Rectal smooth muscle tissue (tissue), 1 donor: ENCODE data around the gene AFF1.
A peak's percentile ranks its signal among the peaks of the same experiment; 100 is the strongest.
"Not testable (repeated sequence)": the region's sequence is repeated elsewhere in the genome, so short reads cannot be mapped to it uniquely, and the experiment has no call there.

Experiments
- H3K27ac ChIP-seq: one replicate; pipeline ENCODE4 v1.7.0; 2013; ENCODE audit warnings: low read depth, low read length, inconsistent platforms
- H3K27me3 ChIP-seq: one replicate; pipeline ENCODE4 v1.7.0; 2013; ENCODE audit warnings: low read length; ENCODE audit not compliant: control insufficient read depth, insufficient read depth
- H3K36me3 ChIP-seq: one replicate; pipeline ENCODE4 v1.7.0; 2013; ENCODE audit warnings: low read length; ENCODE audit not compliant: control insufficient read depth, insufficient read depth
- H3K4me1 ChIP-seq: one replicate; pipeline ENCODE4 v1.7.0; 2013; ENCODE audit warnings: low read length; ENCODE audit not compliant: control insufficient read depth, insufficient read depth
- H3K4me3 ChIP-seq: one replicate; pipeline ENCODE4 v1.7.0; 2013; ENCODE audit warnings: low read length
- H3K9ac ChIP-seq: one replicate; pipeline ENCODE4 v1.7.0; 2013; ENCODE audit warnings: low read length

The AFF1 gene

GRCh38 chr4:87032884-87033533 is 98.2 kb downstream of the AFF1 start:
- no peaks in the 10 kb centered on the region for H3K27me3 ChIP-seq
- no peak overlapping the region for H3K9ac ChIP-seq
- H3K4me1 ChIP-seq: peaks cover 71% of the 10 kb centered on the region
- peak overlapping the region; percentile 54 for H3K27ac ChIP-seq
- H3K4me3 ChIP-seq: peak overlapping the region; percentile 11
- H3K36me3 ChIP-seq: no peaks in the 10 kb centered on the region

- H3K4me1 ChIP-seq: peaks cover 77% of the 10 kb centered on the region
- peak overlapping the region; percentile 45 for H3K27ac ChIP-seq
- no peaks in the 10 kb centered on the region for H3K27me3 ChIP-seq
- H3K36me3 ChIP-seq: no peaks in the 10 kb centered on the region
- H3K9ac ChIP-seq: no peak overlapping the region
- H3K4me3 ChIP-seq: no peak overlapping the region
Measured at GRCh38 chr4:87033902-87034301, 99.1 kb downstream of the AFF1 start.

DNA sequence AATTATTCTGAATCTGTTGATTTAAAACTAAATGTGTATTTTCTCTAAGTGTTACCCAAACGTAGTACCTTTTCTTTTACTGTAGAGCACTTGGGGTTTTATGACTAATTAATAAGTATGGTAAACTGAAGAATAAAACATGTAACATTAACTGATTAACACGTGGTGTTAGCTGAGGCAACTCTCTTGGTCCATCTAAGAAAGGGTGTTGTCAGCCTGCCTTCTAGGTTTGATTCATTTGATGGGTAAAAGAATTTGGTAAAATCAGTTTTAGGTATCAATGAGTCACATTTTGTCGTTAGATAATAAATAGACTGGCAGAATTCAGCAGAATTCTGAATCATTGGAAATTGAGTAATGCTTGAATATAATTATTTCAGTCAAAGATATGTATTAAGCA is 99.7 kb downstream of the AFF1 start:
- H3K27me3 ChIP-seq: no peaks in the 10 kb centered on the region
- H3K4me3 ChIP-seq: no peak overlapping the region
- H3K9ac ChIP-seq: no peak overlapping the region
- peak overlapping the region; percentile 46 for H3K27ac ChIP-seq
- peaks cover 78% of the 10 kb centered on the region for H3K4me1 ChIP-seq
- no peaks in the 10 kb centered on the region for H3K36me3 ChIP-seq

DNA sequence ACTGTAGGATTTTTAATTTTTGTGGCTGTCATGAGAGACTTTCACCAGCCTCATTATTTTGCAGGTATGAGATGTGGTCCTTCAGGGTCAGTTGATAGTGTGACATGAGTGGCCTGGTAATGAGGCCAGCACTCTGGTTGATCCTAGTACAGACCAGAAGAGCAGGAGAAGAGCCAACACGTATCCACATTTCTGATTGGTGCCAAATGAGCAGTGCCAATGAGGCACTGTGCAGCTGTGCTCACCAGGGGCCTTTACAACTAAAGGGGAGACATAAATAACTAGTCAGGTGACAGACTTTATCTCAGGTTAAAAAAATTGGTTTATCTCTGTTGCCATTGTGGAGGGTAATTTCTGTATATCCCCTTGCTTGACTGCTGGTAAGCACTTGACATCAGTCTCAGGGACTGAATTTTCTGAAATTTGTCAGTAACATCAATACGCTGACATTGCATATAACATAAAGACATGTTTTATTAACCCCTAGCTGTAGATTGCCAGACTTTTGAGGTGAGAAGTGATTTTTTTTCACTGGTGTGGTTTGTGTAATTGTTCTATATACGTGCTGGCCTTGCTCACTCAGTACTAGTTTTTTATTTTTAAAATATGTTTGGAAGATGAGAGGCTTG is 101.2 kb downstream of the AFF1 start:
- peak overlapping the region; percentile 41 for H3K27ac ChIP-seq

DNA sequence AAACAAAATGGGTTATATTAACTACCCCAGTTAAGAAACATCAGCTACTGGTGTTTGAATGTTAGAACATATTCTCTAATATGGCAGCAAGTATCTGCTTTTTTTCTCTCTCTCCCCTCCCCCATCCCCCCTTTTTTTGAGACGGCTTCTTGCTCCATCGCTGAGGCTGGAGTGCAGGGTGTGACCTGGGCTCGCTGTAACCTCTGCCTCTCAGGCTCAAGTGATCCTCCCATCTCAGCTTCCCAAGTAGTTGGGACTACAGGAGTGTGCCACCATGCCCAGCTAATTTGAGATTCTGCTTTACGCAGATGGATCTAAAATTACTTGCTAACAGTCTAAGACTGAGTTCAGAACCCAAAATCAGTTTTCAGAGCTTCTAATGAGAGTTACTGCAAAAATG is 101.9 kb downstream of the AFF1 start:
- no peak overlapping the region for H3K4me3 ChIP-seq
- H3K27me3 ChIP-seq: no peaks in the 10 kb centered on the region
- peak overlapping the region; percentile 41 for H3K27ac ChIP-seq
- peaks cover 64% of the 10 kb centered on the region for H3K4me1 ChIP-seq
- no peaks in the 10 kb centered on the region for H3K36me3 ChIP-seq
- H3K9ac ChIP-seq: no peak overlapping the region

More for the DNA sequence above, 101.2 kb downstream of the AFF1 start:
- Histone ChIP-seq H3K9ac (no peak overlapping the region), H3K36me3 (no peaks in the 10 kb centered on the region), H3K27me3 (no peaks in the 10 kb centered on the region), H3K4me1 (peaks cover 65% of the 10 kb centered on the region), H3K4me3 (no peak overlapping the region)

- not testable (repeated sequence) for H3K36me3 ChIP-seq, H3K4me3 ChIP-seq, H3K27me3 ChIP-seq, H3K9ac ChIP-seq
- H3K4me1 ChIP-seq: peaks cover 60% of the 10 kb centered on the region
- peak overlapping the region; percentile 59 for H3K27ac ChIP-seq
Measured at GRCh38 chr4:87037171-87037570, 102.4 kb downstream of the AFF1 start.

GRCh38 chr4:87037671-87038334 is 103.0 kb downstream of the AFF1 start:
- Histone ChIP-seq H3K27ac (peak overlapping the region; percentile 85), H3K36me3 (no peaks in the 10 kb centered on the region), H3K4me1 (peaks cover 53% of the 10 kb centered on the region), H3K9ac (no peak overlapping the region), H3K4me3 (no peak overlapping the region), H3K27me3 (no peaks in the 10 kb centered on the region)

DNA sequence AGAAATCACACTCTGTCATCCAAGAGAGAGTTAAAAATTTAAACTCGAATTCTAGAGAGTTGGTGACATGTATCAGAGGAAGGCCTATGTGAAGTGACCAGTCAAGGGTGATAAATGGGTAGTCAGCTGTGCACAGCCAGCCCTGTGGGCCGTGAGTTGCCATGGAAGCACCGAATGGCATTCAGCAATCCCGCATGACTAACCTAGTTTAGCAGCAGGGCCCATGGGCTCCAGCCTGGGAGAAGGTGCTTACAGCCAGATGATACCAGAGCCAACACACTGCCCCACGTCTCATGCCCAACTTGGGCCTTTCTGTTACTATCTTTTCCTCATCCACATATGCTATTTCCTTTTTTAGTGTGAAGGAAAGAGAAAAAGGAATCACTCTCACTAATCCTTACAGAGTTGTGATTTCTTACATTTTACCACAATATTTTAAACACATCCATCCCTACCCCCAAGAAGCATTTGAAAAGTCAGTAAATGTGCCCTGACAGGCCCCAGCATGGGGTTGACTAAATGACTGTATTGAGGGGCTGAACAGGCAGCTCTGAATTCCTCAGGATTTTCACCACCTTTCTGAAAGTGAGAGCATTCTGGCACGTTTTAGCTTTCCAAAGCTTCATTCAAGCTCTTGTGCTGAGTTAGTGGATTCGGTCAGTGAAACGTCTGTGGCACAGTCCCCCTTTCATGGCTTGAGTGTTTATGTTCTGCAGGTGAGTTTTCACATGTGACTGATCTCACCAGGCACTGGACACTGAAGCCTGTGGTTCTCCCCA is 104.2 kb downstream of the AFF1 start:
- Histone ChIP-seq H3K27me3 (no peaks in the 10 kb centered on the region), H3K9ac (no peak overlapping the region), H3K27ac (peak overlapping the region; percentile 85), H3K36me3 (no peaks in the 10 kb centered on the region), H3K4me1 (peaks cover 43% of the 10 kb centered on the region), H3K4me3 (no peak overlapping the region)

DNA sequence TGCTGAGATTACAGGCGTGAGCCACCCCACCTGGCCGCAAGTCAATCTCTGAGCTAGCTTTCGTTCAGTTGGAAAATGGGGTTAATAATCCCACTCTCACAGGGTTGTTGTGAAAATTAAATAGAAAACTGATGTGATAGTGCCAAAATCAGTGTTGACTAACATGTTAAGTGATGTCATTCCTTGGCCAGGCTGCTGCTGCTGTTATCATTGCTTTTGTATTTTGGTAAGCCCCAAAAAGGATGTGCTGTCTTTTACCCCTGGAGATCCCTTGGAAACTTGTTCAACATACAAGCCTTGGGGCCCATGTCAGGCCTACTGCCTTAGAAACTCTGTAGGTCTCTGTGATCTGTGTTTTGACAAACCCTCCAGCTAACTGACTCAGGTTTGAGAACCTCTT is 106.3 kb downstream of the AFF1 start:
- Histone ChIP-seq H3K27me3 (no peaks in the 10 kb centered on the region), H3K9ac (no peak overlapping the region), H3K4me3 (no peak overlapping the region), H3K4me1 (peaks cover 52% of the 10 kb centered on the region), H3K27ac (peak overlapping the region; percentile 67), H3K36me3 (no peaks in the 10 kb centered on the region)

DNA sequence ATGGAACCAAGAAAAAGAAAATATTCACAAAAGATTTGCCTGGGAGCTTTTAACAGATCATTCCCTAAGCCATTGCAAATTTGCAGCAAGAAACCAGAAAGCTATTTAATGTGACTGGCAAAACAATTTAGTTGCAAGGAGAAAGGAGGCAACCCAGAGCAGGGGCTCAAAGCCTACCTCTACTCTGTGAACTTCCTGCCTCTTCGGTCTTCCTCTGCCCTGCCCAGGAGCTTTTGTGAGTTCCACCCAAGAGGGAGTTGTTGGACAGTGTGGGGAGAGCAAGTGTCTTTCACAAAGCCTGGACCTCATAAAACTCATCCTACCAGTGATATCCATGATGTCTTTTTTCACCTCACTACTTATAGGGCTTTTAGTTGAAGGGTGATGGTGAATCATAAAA is 107.4 kb downstream of the AFF1 start:
- H3K27me3 ChIP-seq: no peaks in the 10 kb centered on the region

GRCh38 chr4:87042986-87043820 is 108.4 kb downstream of the AFF1 start:
- Histone ChIP-seq H3K9ac (no peak overlapping the region), H3K27ac (peak overlapping the region; percentile 19)

More for the DNA sequence above, 107.4 kb downstream of the AFF1 start:
- no peak overlapping the region for H3K4me3 ChIP-seq
- H3K36me3 ChIP-seq: peaks cover 6% of the 10 kb centered on the region
- H3K27ac ChIP-seq: peak overlapping the region; percentile 43
- H3K4me1 ChIP-seq: peaks cover 49% of the 10 kb centered on the region
- no peak overlapping the region for H3K9ac ChIP-seq

More at GRCh38 chr4:87042986-87043820, 108.4 kb downstream of the AFF1 start:
- H3K4me1 ChIP-seq: peaks cover 44% of the 10 kb centered on the region
- peaks cover 8% of the 10 kb centered on the region for H3K36me3 ChIP-seq
- H3K4me3 ChIP-seq: no peak overlapping the region
- H3K27me3 ChIP-seq: no peaks in the 10 kb centered on the region
